Stimulated activated CD4-positive, alpha-beta T cell treated with anti-CD3 and anti-CD28 coated beads, Interleukin-4, amount 100 ng/mL, for 24 hours (primary cell): Measurements from ENCODE around the gene ARHGAP31.
"Not testable (repeated sequence)": the region's sequence is repeated elsewhere in the genome, so short reads cannot be mapped to it uniquely, and the experiment has no call there.

ENCODE experiments used
- DNase-seq: peaks from one replicate; pipeline ENCODE4 v3.0.0-alpha.2; 2020

Gene ARHGAP31

DNA sequence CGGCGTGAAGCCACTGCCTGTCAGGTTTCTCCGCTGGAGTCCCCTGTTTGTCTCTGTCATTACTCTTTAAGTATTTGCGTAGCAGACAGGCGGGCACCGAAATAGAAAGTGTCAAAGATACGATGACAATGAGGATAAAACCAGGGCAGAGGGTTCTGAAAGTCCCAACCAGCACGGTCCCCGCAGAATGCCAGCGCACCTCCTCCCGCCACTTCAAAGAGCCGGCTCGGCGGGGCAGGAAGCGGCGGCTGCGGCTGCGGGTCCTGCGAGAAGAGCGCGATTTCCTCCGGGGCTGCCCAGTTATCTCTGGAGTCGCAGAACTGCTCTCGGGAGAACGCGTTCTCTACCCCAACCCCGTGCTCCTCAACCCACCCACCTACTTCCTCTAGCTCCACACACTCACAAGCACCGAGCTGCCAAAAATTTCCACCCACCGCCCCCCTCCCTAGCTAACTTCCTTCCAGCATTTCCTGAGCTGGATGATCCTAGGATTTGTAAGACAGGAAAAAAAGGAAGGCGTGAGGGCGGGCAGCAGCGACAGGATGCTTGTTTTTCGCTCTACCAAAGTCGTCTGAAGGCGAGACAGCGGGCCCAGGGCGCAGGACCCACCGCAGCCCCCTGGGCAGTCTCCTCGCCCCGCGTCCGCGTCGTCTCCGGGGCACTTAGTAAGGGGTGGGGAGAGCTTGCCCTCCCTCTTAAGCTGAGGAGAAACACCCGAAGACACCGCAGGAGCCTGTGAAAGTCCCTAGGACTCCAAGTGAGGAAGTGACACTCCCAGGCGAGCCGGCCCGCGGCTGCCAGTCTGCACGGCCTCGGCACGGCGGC is at the start of gene ARHGAP31:
Gene ARHGAP31 (plus strand): TSS at position 513 of the 825 bp plus-strand sequence. CDS start 522 bp downstream, outside the sequence.
- peak; percentile 84 for DNase-seq

GRCh38 chr3:119245778-119246177 is 48.4 kb upstream of the ARHGAP31 start:
- no peak for DNase-seq

- DNase-seq, result no peak
Observed at GRCh38 chr3:119255214-119255613, 39.0 kb upstream of the ARHGAP31 start.

DNA sequence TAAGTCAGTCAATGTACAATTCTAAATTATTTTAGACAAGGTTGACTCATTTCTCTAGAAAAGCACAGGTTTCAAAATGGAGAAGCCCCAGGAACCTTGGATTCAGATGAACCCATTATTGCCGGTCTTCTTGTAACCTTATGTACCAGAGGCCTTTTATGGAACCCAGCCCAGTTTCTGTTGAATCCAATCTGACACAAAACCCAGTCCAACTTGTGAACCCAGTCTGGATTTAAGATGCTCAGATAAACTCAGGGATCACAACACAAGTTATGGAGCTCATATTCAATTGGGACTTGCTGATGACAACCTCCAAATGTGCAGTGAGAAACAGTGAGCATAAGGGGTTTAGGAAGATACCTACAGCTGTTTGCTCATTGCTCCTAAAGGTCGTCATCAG is 37.1 kb upstream of the ARHGAP31 start:
- DNase-seq, result no peak

GRCh38 chr3:119257654-119258410 is 36.4 kb upstream of the ARHGAP31 start:
- DNase-seq, result no peak

- no peak for DNase-seq
Observed at GRCh38 chr3:119258915-119259314, 35.3 kb upstream of the ARHGAP31 start.

GRCh38 chr3:119259821-119260220 is 34.4 kb upstream of the ARHGAP31 start:
- no peak for DNase-seq

DNA sequence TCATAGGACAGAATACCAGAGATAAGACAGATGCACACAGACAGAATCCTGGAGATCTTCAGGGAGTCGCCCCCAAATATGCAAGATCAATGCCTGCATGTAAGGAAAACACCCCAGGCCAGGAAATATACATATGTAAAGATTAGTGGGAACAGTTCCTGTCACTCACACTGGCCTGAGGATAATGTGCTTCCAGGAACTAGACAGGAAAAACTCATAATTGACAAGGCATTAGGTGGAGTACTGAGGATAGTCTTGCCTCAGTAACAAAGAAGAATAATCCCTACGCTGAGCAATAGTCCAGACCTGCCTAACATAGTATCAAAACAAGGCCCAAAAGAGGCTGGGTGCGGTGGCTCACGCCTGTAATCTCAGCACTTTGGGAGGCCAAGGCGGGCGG is 33.1 kb upstream of the ARHGAP31 start:
- DNase-seq, result no peak

DNA sequence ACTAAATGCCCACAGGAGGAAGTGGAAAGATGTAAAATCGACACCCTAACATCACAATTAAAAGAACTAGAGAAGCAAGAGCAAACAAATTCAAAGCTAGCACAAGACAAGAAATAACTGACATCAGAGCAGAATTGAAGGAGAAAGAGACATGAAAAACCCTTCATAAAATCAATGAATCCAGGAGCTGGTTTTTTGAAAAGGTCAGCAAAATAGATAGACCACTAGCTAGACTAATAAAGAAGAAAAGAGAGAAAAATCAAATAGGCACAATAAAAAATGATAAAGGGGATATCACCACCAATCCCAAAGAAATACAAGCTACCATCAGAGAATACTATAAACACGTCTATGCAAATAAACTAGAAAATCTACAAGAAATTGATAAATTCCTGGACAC is 24.0 kb upstream of the ARHGAP31 start:
- not testable (repeated sequence) for DNase-seq

- DNase-seq, result no peak
Observed at GRCh38 chr3:119276680-119277079, 17.5 kb upstream of the ARHGAP31 start.

- DNase-seq, result no peak
Observed at GRCh38 chr3:119279101-119279554, 15.1 kb upstream of the ARHGAP31 start.

- no peak for DNase-seq
Observed at GRCh38 chr3:119279584-119280243, 14.5 kb upstream of the ARHGAP31 start.

GRCh38 chr3:119288669-119289403 is 5.3 kb upstream of the ARHGAP31 start:
- DNase-seq, result no peak

GRCh38 chr3:119289404-119289770 is 4.8 kb upstream of the ARHGAP31 start:
- no peak for DNase-seq

GRCh38 chr3:119290613-119291012 is 3.6 kb upstream of the ARHGAP31 start:
- no peak for DNase-seq

- no peak for DNase-seq
Observed at GRCh38 chr3:119291062-119291700, 3.0 kb upstream of the ARHGAP31 start.

DNA sequence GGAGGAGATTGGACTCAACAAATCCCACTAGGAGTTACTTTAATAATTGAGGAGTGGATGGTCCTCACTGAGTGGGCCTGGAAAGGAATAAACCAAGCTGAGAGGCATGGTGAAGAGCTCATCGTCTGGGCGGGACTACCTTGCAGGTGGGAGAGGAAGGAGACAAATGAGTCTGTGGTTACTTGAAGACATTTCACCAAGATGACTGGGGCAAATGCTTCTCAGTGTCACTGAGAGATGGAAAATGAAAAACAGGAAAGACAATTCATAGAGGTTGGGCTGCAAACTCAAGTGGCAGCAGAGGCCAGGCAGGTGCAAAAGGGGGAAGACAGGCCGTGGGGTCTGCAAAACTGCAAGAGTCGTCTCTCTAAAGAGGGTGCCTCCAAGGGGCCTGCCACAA is 1.5 kb upstream of the ARHGAP31 start:
- DNase-seq, result peak; percentile 20

DNA sequence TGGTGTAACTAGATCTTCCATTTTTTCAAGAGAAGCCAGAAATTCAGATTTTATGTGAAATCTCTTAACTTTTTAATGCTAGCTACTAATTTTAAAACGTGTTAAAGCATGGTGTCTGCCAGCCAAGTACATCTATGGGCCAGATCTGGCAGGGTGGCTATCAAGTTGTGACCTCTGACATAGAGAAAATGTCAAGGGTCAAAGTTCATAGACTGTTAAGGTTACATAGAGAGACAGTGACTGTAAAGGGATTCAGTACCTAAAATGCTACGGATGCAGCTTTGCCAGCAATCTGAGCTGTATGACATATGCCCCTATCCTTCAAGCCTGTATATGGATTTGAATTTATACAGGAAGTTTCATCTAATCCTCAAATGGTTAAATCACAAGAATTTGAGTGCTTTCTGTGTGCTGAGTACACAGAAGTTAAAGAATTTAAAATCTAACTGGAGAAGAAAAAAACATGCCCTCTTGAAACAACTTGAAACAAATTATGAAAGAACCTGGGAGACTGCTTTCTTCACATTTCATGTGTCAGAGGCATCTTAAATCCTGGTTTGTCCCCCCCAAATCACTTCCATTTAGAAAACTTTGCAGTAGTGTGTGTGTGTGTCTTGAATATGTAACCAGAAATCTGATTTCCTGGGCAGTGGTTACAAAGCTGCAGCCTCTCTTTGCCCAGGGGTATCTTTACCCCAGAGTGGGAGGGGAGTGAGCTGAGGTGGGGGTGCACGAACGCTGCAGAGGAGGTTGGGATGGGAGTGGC is 895 bp upstream of the ARHGAP31 start:
- DNase-seq, result no peak

- DNase-seq, result peak; percentile 61
Observed at GRCh38 chr3:119294696-119295671, 801 bp downstream of the ARHGAP31 start.
